Calu3 (cell line): ENCODE results near the gene ABI2. TPM values are rescaled to one million over a fixed set of nuclear protein-coding genes. Genes with fewer than 3 reads are reported as not detected.

ENCODE experiments used
- BruUV-seq: library from RNA; stranded (reverse); fragments of 400-500 nt; replicated peaks from 2 replicates; lab custom pipeline; 2021; lab: Mats Ljungman, UMichigan
- CTCF ChIA-PET: fragments of 300-600 bp; sonication (Branson Sonifier 250); formaldehyde crosslinking; loops from one replicate; lab custom pipeline; 2022; ENCODE audit warnings: antibody characterized with exemption; lab: Charles Lee
- DNase-seq: peaks from one replicate; pipeline ENCODE4 v3.0.0; 2022
- H3K27ac Mint-ChIP-seq: one replicate; pipeline ENCODE4 v1.8.0; 2022; ENCODE audit warnings: mixed read lengths; ENCODE audit not compliant: unreplicated experiment
- H3K27me3 Mint-ChIP-seq: one replicate; pipeline ENCODE4 v1.8.0; 2022; ENCODE audit warnings: mixed read lengths; ENCODE audit not compliant: unreplicated experiment
- H3K36me3 Mint-ChIP-seq: one replicate; pipeline ENCODE4 v1.8.0; 2022; ENCODE audit warnings: mild to moderate bottlenecking, moderate library complexity, mixed read lengths; ENCODE audit not compliant: insufficient read depth, unreplicated experiment
- H3K4me1 Mint-ChIP-seq: one replicate; pipeline ENCODE4 v1.8.0; 2022; ENCODE audit warnings: mild to moderate bottlenecking, low read depth, mixed read lengths; ENCODE audit not compliant: unreplicated experiment
- H3K4me3 Mint-ChIP-seq: one replicate; pipeline ENCODE4 v1.8.0; 2022; ENCODE audit warnings: mild to moderate bottlenecking, low read depth, moderate library complexity, mixed read lengths; ENCODE audit not compliant: unreplicated experiment
- H3K9me3 Mint-ChIP-seq: one replicate; pipeline ENCODE4 v1.8.0; 2022; ENCODE audit warnings: low read depth, mixed read lengths; ENCODE audit not compliant: unreplicated experiment
- CTCF ChIP-seq: fragments of 200-600 bp; IDR thresholded peaks from one replicate; pipeline ENCODE4 v1.8.0; 2022; ENCODE audit warnings: antibody characterized with exemption; ENCODE audit not compliant: unreplicated experiment
- intact Hi-C: fragments of 100-400 bp; cut with micrococcal nuclease; formaldehyde crosslinking; loops from one replicate; pipeline ENCODE4 v1.10.0; 2022; ENCODE audit not compliant: unreplicated experiment
- total RNA-seq: library from RNA; stranded (reverse); gene quantifications from 2 replicates; pipeline ENCODE4 v1.2.3, GENCODE V29; 2022

The ABI2 gene
- total RNA-seq, 1 experiment from 2014 or later, result 79.6 TPM

GRCh38 chr2:203451689-203452088 is 123.5 kb downstream of the ABI2 start:
- H3K27ac Mint-ChIP-seq, result peak overlapping the region; percentile 59
- CTCF ChIA-PET, result no interaction called here
- BruUV-seq, result no TSS peak
- intact Hi-C loops, result loop anchor here (5.0 kb wide), 1 partner anchor 224 kb away; no protein-coding TSS in a partner anchor
- peak overlapping the region; percentile 10 for H3K4me3 Mint-ChIP-seq
- no peak for TF ChIP-seq CTCF
- DNase-seq, result no peak
- H3K4me1 Mint-ChIP-seq, result peaks cover 16% of the 10 kb centered on the region
- no peaks in the 10 kb centered on the region for H3K27me3 Mint-ChIP-seq
- H3K9me3 Mint-ChIP-seq, result no peaks in the 10 kb centered on the region
- H3K36me3 Mint-ChIP-seq, result peaks cover 47% of the 10 kb centered on the region

GRCh38 chr2:203453858-203454451 is 125.8 kb downstream of the ABI2 start:
- Mint-ChIP-seq H3K4me3 (no peak overlapping the region), H3K4me1 (peaks cover 16% of the 10 kb centered on the region), H3K36me3 (peaks cover 57% of the 10 kb centered on the region), H3K27ac (no peak overlapping the region), H3K9me3 (no peaks in the 10 kb centered on the region), H3K27me3 (no peaks in the 10 kb centered on the region)
- no TSS peak for BruUV-seq
- peak; percentile 46 for DNase-seq
- CTCF ChIA-PET, result interaction anchor here (0.5 kb wide), 1 partner anchor 270 kb away, joined by 7 read pairs; no protein-coding TSS in a partner anchor
- peak; percentile 57 for TF ChIP-seq CTCF
- intact Hi-C loops, result loop anchor here (5.0 kb wide), 1 partner anchor 227 kb away; no protein-coding TSS in a partner anchor

GRCh38 chr2:203455209-203455608 is 127.0 kb downstream of the ABI2 start:
- CTCF ChIA-PET, result no interaction called here
- no peaks in the 10 kb centered on the region for H3K27me3 Mint-ChIP-seq
- H3K4me1 Mint-ChIP-seq, result peaks cover 16% of the 10 kb centered on the region
- no peak overlapping the region for H3K4me3 Mint-ChIP-seq
- TF ChIP-seq CTCF, result no peak
- H3K27ac Mint-ChIP-seq, result no peak overlapping the region
- peaks cover 67% of the 10 kb centered on the region for H3K36me3 Mint-ChIP-seq
- BruUV-seq, result no TSS peak
- H3K9me3 Mint-ChIP-seq, result no peaks in the 10 kb centered on the region
- intact Hi-C loops, result no loop called here
- no peak for DNase-seq

GRCh38 chr2:203461746-203462145 is 133.6 kb downstream of the ABI2 start:
- peaks cover 63% of the 10 kb centered on the region for H3K36me3 Mint-ChIP-seq
- H3K27me3 Mint-ChIP-seq, result no peaks in the 10 kb centered on the region
- intact Hi-C loops, result no loop called here
- CTCF ChIA-PET, result interaction anchor here (0.6 kb wide), 1 partner anchor 12 kb away, joined by 4 read pairs; no protein-coding TSS in a partner anchor
- no peaks in the 10 kb centered on the region for H3K9me3 Mint-ChIP-seq
- no peak overlapping the region for H3K27ac Mint-ChIP-seq
- DNase-seq, result no peak
- BruUV-seq, result no TSS peak
- no peaks in the 10 kb centered on the region for H3K4me1 Mint-ChIP-seq
- H3K4me3 Mint-ChIP-seq, result no peak overlapping the region
- no peak for TF ChIP-seq CTCF
